Measurements from ENCODE around the gene OR2F1. TPM values are rescaled to one million over a fixed set of nuclear protein-coding genes. Genes with fewer than 3 reads are reported as not detected.

The OR2F1 gene
- total RNA-seq, 1 experiment from 2014 or later = not detected

- Histone ChIP-seq H3K4me2 (ENCODE audit: low read length) (no peak overlapping the region), H3K79me2 (ENCODE audit: low read length) (no peaks in the 10 kb centered on the region), H3K9me2 (replicated peaks; ENCODE audit: low read length) (no peaks in the 10 kb centered on the region), H3K9ac (ENCODE audit: low read length) (no peak overlapping the region), H3K4me1 (ENCODE audit: insufficient read depth, low read length) (no peaks in the 10 kb centered on the region), H3K9me3 (ENCODE audit: low read length) (no peaks in the 10 kb centered on the region), H2AFZ (ENCODE audit: low read length) (no peak overlapping the region), H3F3A (ENCODE audit: low read length, unreplicated experiment) (no peaks in the 10 kb centered on the region), H3K4me3 (ENCODE audit: low read length) (no peak overlapping the region), H4K20me1 (ENCODE audit: low read length) (no peaks in the 10 kb centered on the region), H3K36me3 (ENCODE audit: low read depth, low read length) (no peaks in the 10 kb centered on the region), H3K27me3 (ENCODE audit: low read length) (peaks cover 11% of the 10 kb centered on the region; the same call in 1 of the 2 replicates), H3K27ac (ENCODE audit: low read length) (no peak overlapping the region)
- no peak for DNase-seq
- TF ChIP-seq EZH2phosphoT487 (IDR thresholded peaks at IDR 0.05; ENCODE audit: borderline replicate concordance, low read length) (no peak), EZH2 (IDR thresholded peaks at IDR 0.05; ENCODE audit: low read length, unreplicated experiment) (no peak), CTCF (conservative IDR thresholded peaks at IDR 0.05; ENCODE audit: low read depth, low read length) (no peak)
- POLR2A ChIA-PET (ENCODE audit: unreplicated experiment) = no interaction called here
- ATAC-seq = no peak
- intact Hi-C loops (cut with micrococcal nuclease) = no loop called here
- BruUV-seq (replicated peaks) = no TSS peak
- CTCF ChIA-PET = no interaction called here
These were observed 44.0 kb upstream of the OR2F1 start for GRCh38 chr7:143910473-143911248.

GRCh38 chr7:143913945-143914615 lies 40.6 kb upstream of the OR2F1 start:
- POLR2A ChIA-PET (ENCODE audit: unreplicated experiment) = no interaction called here
- Histone ChIP-seq H3K4me1 (ENCODE audit: insufficient read depth, low read length) (no peaks in the 10 kb centered on the region), H2AFZ (ENCODE audit: low read length) (no peak overlapping the region), H3F3A (ENCODE audit: low read length, unreplicated experiment) (no peaks in the 10 kb centered on the region), H3K27me3 (ENCODE audit: low read length) (peaks cover 15% of the 10 kb centered on the region; the same call in 1 of the 2 replicates), H3K27ac (ENCODE audit: low read length) (no peak overlapping the region), H3K4me2 (ENCODE audit: low read length) (no peak overlapping the region), H3K79me2 (ENCODE audit: low read length) (no peaks in the 10 kb centered on the region), H3K9ac (ENCODE audit: low read length) (no peak overlapping the region), H3K9me3 (ENCODE audit: low read length) (no peaks in the 10 kb centered on the region), H4K20me1 (ENCODE audit: low read length) (no peaks in the 10 kb centered on the region), H3K36me3 (ENCODE audit: low read depth, low read length) (no peaks in the 10 kb centered on the region), H3K9me2 (replicated peaks; ENCODE audit: low read length) (no peaks in the 10 kb centered on the region), H3K4me3 (ENCODE audit: low read length) (no peak overlapping the region)
- CTCF ChIA-PET = no interaction called here
- ATAC-seq (no peak), DNase-seq (no peak)
- no TSS peak for BruUV-seq (replicated peaks)
- TF ChIP-seq EZH2phosphoT487 (IDR thresholded peaks at IDR 0.05; ENCODE audit: borderline replicate concordance, low read length) (no peak), CTCF (conservative IDR thresholded peaks at IDR 0.05; ENCODE audit: low read depth, low read length) (no peak), EZH2 (IDR thresholded peaks at IDR 0.05; ENCODE audit: low read length, unreplicated experiment) (no peak)
- intact Hi-C loops (cut with micrococcal nuclease) = no loop called here

Data from PC-3 (cell line).